DMS 273 (cell line): ENCODE measurements around the gene CCN5.
"Not testable (repeated sequence)": the region's sequence is repeated elsewhere in the genome, so short reads cannot be mapped to it uniquely, and the experiment has no call there.

Experiments used
- DNase-seq: peaks from one replicate; lab custom pipeline; 2025; ENCODE audit not compliant: unreplicated experiment; lab: John Stamatoyannopoulos, UW

Gene CCN5, protein sequence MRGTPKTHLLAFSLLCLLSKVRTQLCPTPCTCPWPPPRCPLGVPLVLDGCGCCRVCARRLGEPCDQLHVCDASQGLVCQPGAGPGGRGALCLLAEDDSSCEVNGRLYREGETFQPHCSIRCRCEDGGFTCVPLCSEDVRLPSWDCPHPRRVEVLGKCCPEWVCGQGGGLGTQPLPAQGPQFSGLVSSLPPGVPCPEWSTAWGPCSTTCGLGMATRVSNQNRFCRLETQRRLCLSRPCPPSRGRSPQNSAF

DNA sequence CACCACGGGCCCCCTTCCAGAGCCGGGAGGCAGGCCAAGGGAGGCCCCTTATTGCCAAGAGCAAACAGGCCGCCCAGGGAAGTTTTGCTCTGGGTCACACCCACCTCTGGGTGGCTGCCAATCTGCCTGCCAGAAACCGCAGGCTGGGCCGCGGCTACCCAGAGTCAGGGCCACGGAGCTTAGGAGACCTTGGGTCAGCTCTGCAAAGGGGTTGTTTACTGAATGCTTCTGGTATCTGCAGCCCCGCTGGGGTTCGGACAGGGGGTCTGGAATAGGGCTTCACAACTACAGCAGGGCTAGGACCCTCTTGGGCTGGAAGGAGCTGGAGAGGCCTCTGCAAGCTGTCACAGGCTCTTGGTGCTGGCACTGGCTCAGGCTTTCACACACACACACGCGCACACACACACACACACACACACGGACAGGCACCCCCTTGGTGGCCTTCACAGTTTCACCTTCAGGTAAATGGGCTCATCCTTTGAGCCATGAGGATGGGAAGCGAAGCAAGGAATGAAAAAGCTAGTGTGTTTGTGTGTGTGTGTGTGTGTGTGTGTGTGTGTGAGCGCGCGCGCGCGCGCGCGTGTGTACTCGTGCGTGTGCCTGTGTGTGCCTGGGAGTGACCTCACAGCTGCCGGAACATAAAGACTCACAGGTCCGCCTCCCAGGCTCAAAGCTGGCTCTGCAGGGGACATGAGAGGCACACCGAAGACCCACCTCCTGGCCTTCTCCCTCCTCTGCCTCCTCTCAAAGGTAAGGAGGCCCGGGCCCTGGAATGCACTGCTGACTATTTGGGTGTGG, at the start of gene CCN5:
Gene CCN5, plus strand, starts transcription at position 669 of the 798 bp plus-strand sequence. Its CDS starts 22 bp downstream, at position 691.
- peak; percentile 86 for DNase-seq

DNA sequence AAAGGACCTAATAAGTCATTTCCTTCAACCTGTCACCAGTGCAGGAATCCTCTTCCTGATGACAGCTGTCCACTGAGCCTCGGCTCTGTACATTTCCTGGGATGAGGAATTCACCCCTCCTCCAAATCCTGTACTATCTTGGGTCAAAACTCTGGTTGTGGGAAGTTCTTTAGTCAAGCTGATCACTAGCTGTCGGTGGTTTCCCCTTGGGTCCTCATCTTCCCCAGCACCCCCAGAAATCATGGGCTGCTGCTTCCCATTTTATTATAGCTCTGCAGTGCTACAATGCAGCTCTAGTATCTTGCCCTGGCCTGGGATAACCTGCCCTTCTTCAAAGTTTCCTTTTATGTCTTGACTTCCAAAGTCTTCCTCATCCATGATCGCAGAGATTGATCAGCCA, 49.1 kb upstream of the CCN5 start:
- DNase-seq: no peak

DNA sequence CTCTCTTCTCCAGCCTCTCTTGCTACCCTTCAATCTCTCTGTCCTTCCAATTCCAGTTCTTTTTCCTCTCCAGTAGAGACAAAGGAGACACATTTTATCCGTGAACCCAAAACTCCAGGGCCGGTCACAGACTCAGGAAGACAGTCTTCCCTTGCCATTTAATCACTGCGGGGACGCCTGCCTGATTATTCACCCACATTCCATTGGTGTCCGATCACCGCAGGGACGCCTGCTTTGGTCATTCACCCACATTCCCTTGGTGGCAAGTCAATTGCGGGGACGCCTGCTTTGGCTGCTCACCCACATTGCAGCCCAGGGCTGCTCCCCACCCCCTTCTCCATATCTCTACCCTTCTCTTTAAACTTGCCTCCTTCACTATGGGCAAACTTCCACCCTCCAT, 44.3 kb upstream of the CCN5 start:
- not testable (repeated sequence) for DNase-seq

DNA sequence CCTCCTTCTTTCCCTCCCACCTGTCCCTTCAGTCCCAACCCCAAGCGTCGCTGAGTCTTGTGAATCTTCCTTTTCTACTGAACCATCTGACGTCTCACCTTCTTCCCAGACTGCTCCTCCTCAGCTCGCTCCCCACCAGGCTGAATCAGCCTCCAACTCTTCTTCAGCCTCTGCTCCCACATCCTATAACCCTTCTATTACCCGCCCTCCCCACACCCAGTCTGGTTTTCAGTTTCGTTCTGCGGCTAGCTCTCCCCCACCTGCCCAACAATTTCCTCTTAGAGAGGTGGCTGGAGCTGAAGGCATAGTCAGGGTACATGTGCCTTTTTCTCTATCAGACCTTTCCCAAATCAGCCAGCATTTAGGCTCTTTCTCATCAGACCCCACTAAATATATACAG, 43.6 kb upstream of the CCN5 start:
- DNase-seq: not testable (repeated sequence)

DNA sequence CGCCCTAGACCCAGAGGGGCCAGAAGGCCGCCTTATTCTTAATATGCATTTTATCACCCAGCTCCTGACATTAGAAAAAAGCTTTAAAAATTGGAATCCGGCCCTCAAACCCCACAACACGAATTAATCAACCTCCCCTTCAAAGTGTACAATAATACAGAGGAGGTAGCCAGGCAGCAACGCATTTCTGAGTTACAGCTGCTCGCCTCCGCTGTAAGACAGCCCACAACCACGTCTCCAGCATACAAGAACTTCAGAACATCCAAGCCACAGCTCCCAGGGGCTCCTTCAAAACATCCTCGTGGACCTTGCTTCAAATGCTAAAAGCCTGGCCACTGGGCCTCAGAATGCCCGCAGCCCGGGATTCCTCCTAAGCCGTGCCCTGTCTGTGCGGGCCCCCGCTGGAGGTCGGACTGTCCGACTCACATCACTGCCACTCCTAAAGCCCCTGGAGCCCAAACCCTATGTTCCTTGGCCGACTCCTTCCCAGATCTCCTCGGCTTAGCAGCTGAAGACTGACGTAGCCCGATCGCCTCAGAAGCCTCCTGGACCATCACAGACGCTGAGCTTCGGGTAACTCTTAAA, 42.8 kb upstream of the CCN5 start:
- not testable (repeated sequence) for DNase-seq

DNA sequence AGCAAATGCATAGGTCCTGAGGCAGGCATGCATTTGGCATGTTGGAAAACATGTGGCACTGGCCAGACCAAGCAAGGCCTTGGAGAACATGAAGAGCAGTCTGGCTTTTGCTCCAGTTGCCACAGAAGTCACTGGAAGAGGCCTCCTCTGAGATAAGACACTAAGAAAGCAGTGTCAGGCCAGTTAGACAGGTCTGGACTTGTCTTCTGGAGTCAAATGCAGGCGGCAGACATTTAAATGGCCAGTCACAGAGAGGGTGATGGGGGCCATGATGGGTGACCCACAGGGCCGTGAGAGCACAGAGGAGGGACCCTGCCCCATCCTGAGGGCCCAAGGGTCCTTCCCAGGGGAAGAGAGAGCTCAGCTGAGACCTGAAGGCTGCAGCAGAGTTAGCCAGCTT, 36.9 kb upstream of the CCN5 start:
- DNase-seq: peak; percentile 16

DNA sequence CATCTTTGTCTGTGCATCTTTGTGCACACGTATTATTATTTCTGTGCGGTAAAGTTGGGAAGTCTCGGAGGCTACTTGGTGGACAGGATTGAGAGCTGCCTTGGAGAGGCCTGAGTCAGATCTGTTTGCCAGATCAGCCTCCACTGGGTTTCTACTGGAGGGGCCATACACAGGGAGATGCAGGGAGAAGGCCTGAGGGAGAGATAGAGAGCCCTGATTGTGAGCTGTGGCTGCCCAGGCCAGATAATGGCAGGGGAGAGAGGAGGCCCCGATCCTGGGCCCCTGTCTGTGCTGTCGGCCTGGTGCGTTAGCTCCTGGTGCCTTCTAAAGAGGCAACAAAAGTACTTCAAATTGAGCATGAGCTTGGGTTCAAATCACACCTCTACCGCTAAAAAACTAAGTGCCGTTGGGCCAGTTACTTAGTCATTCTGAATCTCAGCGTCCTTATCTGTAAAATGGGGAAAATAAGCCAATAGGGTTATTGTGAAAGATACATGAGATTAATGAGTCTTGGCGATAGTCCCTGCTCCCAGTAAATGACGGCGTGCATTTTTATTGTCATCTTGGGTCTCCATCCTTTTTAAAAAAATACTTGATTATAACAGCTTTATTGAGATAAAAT, 36.1 kb upstream of the CCN5 start:
- DNase-seq: no peak

DNA sequence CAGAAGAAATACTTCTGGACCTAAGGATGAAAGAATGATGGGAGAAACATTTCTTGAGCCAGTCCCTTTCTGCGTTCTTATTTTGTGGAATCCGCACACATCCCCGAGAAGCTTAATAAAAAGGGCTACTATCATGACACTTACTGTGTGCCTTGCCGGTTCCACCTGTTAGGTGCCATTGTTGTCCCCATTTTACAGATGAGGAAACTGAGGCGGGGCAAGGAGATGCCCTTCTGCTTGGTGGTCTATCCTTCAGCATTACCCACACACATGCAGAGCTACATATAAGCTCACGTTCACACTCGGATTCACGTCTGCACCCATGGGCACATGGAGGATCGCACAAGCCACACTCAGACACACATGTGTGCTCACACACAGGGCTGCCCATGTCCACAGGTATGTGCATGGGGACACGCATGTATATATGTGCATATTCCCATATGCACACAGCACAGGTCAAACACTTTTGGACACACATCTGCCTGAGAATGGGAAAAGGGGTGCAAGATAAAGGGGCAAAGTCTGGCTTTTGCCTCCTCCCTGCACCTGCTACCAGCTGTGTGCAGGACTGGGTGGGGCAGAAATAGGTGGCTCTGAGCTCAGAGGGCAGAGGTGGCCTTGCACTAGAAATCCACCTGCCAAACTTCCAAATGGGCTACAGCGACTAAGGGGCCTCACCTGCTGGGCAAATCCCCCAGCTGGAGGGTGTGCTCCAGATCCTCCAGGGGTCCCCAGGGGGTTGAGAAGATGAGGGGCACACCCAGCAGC, 33.2 kb upstream of the CCN5 start:
- DNase-seq: no peak

DNA sequence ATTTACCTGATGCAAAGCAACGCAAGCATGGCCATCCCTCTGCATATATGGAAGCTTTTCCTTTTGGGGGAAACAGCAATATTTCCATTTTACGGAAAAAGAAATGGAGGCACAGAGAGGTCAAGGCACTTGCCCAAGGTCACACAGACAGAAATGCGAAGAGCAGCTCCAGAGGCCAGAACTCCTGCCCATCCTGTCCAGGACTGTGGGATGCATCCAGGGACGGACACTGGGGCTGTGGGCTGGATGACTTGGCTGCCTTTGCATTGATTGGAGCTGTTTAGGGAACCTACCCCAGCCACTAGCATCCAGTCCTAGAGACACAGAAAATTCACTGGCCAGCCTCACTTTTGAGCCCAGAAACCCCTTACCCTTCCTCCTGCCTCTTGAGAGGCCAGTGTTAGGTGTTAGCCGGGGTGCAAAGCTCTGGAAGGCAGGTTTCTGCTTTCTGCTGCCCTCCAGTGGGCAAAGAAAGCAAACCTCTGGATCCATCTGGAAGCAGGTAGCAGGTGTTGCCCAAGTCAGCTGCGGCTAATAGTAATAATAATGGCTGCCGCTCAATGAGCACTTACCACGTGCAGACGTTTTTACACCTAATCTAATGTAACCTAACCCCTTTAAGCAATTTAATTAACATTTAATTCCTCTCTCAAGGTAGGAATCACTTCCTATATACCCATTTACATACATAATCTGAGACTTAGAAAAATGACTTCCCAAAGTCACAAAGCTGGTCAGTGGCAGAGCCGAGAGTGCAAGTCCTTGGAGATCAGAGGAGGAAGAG, 31.7 kb upstream of the CCN5 start:
- DNase-seq: peak; percentile 83

DNA sequence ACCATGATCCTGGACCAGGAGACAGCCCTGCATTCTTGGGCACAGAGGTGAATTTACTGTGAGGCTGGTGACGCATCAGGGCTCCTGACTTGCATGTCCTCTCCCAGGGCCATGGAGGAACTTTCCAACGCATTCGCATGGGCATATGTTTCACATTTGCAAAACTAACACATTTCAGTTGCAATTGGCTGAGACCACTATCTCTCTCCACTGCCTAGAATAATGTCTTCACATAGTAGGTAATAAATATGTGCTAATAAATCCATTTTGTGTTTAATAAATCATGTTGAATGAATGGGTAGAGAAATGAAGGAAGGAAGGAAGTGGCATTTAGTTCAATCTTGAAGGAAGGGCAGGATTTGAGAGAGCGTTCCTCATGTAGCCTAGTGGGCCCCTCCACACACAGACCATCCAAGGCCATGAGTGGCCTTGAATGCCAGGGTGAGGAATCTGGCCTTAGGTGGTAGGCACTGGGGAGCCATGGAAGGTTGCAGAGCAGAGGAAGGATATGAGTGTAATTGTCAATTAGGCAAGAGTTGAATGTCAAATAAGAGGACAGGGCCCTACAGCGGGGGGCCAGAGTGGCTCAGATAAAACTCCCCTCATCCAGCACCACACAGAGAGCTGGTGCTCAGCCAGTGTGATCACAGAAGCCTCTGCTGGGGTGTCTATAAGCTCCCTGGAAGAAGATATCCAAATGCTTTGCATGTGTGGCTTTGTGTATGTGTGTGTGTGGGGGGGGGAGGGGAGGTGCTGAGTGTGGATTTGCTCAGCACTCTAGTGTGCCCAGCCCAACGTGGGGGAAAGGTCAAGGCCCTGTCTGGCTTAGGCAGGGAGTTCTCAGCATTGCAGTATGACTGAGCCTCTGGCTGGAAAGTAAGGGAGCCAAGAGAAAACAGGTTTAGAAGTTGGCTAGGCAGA, 30.9 kb upstream of the CCN5 start:
- no peak for DNase-seq

DNA sequence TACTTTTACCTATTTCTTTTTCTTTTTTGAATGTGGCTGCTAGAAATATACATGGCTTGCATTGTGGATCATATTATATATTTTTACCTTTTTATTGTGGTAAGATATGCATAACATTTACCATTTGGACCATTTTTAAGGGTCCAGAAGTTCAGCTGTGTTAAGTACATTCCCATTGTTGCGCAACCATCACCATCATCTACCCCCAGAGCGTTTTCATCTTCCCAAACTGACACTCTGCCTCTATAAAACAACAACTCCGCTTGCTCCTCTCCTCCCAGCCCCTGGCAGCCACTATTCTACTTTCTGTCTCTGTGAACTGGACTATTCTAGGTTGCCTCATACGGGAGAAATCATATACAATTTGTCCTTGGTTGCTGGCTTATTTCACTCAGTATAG, 28.2 kb upstream of the CCN5 start:
- no peak for DNase-seq

DNA sequence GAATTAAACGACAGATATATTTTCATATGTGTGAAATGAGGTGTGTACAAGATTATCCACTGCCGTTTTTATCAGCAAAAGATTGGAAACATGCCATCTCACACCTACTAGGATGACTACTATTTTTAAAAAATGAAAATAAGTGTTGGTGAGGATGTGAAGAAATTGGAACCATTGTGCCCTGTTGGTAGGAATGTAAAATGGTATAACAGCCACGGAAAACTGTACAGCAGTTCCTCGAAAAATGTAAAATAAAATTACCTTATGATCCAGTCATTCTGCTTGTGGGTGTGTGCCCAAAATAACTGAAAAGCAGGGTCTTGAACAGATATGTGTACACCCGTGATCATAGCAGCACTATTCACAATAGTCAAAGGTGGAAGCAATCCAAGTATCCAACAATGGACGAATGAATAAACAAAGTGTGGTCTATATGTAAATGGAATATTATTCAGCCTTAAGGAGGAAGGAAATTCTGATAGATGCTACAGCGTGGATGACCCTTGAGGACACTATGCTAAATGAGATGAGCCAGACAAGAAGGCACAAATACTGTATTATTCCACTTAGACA, 27.0 kb upstream of the CCN5 start:
- DNase-seq: no peak

DNA sequence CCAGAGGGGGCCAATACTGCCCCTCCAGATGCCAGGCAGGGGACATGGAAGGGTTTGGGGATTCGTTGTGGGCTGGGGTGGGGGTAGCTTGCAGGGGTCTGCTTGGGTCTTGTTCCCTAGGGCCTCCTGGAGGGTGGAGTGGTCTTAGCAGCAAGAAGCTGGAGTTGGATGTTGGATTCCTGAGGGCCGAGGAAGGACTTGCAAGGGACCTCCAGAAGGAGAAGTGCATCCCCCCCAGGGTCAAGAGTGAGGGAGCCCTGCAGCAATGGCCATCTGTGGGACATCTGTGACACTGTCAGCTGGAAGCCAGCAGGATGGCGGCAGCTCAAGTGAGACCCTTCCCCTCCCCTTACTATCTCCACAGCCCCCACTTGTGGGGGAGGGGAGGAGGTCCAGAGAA, 25.4 kb upstream of the CCN5 start:
- DNase-seq: no peak

DNA sequence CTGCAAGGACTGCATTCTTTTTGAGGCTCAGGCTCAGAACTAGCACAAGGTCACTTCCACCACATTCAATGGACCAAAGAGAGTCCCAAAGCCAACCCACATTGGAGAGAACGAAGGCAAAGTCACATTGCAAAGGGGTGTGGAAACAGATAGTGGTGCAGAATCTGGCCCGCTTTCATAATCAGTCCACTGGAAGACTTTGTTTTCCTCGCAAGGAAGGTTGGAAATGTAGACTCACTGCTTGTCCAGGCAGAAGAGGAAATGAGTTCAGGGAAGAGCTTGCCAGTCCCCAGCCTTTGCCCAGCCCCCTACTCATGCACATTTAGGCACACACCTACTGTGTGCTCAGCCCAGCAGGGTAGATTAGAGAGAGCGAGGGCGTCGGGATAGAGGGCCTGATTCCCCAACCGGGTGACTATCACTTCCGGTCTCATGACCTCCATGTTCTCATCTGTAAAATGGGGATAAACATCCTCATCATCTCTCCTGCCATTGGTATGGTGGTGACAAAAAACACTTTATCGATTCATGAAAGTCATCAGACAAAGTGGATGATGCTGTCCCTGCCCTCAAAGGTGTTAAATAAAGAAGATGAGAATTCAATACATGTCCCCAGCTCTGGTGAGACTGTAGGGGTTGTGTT, 24.3 kb upstream of the CCN5 start:
- DNase-seq: no peak

DNA sequence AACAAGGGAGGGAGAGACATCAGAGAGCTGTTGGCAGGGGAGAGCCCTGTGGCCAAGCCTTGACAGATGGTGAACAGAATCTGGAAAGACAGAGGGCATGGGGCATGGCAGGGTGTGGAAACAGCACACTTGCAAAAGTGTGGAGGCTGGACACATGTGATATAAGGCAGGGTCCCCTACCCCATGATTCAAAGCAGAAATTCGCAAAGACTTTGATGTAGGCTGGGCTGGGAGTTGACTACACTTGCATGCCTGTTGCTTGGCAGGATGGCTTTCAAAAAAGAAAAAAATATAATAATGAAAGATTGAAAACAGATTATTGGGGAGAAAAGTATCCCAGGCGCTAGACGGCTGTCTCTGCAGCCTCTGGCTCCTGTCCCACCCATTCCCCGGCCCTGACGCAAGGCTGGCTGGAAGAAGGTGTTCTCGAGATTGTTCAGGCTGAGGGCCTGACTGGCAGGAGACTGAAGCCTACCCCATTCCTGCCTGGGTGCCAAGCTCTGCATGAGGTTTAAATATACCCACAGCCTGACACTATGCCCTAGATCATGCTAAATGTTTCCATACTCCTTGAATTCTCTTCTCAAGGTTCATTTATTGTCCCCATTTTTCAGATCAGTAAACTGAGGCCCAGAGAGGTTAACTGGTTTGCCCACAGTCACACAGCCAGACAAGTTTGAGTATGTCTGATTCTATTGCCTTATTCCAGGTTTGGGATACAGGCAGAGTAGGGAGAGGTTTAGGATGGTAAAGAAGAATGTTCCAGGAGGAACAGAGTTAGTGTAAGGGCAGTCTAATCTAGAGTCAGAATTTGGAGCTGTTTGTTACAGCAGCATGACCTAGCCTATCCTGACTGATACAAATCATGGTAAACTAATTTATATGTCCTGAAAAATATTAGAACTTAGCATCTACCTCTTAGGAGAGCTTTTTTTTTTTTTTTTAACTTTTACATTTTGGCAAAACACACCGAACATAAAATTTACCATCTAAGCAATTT, 23.4 kb upstream of the CCN5 start:
- peak; percentile 66 for DNase-seq

DNA sequence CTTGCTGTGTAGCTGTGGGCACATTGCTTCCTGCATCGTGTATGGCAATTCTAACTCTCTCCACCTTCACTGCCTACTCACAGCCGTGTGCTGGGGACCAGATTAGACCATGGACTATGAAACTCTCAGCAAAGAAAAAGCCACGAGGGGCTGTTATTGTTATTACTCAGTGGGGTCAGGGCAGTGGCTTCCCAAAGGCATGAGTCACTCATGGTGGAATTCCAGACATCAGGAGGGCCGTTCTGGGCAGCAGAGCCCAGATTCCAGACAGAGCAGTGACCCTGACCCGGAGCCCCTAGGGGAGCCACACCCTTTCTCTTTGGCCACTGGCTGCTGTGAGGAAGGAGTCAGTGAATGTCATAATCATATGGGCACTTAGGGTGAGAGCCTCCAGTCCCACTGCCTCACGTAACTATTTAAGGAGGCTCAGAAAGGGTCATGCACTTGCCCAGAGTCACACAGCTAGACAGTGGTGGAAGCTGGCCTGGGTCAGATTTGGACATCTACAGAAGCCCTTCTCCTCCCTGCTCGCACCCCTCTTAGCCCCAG, 22.2 kb upstream of the CCN5 start:
- DNase-seq: no peak

DNA sequence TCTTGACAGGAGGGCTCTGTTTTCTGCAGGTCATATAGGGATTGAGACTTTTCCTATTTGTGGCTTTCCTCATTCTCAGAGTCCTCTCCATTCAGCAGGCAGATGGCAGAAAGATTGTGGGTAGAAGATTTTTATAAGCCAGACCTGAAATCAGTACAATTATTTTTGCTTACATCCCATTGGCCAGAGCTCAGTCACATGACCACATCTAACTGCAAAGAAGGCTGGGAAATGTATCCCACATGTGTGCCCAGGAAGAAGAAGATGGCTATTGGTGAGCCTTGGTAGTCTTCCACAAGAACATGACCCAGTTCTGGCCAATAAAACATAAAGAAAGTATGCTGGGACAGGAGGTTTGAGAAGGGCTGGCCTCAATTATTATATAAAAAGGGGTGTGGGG, 21.5 kb upstream of the CCN5 start:
- no peak for DNase-seq
